Inflammatory macrophage (primary cell): Measurements from ENCODE around the gene BRPF1.

Experiments
- DNase-seq, 2 donors: peaks; one replicate each; pipeline ENCODE4 v3.0.0-alpha.2; 2020 to 2022

BRPF1 gene

DNA sequence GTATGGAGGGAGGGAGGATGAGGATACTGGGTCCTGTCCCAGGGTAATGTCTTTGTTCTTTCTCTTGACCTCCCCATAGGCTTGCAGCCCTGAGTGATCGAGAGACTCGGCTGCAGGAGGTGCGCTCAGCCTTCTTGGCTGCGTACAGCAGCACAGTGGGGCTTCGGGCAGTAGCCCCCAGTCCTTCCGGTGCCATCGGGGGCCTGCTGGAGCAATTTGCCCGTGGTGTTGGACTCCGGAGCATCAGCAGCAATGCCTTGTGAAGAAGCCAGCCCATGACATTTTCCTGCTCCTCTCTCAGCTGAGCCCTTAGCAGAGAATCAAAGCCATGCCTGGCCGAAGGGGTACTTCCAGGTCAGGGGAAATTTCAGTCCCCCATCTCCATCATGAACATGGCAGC is 29.8 kb upstream of the BRPF1 start:
- DNase-seq = no peak

DNA sequence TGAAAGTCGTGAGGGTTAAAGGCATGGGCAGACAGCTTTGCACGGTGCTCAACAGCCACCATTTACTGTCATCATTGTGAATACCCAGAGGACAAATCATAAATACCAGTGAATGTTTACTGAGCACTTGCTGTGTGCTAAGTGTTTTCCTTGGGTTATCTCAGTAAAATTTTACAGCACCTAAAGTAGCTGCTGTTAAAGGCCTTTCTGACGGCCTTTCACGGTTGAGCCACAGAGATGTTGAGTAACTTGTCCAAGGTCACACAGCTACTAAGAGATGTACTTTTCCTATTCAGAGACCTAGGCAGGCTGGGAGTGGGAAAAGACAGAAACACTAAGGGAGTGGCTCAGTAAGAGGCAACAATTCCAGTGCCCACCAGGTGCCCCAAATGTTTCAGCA is 28.3 kb upstream of the BRPF1 start:
- no peak for DNase-seq

DNA sequence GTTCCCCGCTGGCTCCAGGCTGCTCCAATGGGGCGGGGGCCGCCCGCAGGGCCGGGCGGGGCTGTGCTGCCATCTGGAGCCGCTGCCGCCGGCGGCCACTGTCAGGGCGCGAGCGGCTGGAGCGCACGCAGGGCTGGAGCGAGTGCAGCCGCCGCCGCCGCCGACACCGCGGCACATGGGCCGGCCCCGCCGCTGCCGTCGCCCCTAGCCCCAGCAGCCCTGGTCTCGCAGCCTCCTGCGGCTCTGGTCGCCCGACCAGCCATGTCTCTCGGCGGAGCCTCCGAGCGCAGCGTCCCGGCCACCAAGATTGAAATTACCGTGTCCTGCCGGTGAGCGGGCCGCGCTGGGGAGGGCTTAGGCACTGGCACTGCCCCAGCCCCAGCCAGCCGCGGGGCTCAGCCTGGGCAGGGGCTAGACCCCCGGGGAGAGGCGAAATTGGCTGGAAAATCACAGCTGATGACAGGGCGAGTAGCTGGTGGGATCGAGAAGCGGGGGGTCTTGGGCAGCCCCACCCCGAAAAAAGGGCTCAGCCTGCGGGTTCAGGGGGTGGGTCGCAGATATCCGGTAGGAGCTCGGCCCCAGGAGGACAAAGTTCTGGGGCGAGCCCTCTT is 27.7 kb upstream of the BRPF1 start, which contains the start of gene CPNE9:
TSS of gene CPNE9 (plus strand) at position 98 of the 611 bp plus-strand sequence. CDS start at position 262, 164 bp downstream.
- DNase-seq = no peak

DNA sequence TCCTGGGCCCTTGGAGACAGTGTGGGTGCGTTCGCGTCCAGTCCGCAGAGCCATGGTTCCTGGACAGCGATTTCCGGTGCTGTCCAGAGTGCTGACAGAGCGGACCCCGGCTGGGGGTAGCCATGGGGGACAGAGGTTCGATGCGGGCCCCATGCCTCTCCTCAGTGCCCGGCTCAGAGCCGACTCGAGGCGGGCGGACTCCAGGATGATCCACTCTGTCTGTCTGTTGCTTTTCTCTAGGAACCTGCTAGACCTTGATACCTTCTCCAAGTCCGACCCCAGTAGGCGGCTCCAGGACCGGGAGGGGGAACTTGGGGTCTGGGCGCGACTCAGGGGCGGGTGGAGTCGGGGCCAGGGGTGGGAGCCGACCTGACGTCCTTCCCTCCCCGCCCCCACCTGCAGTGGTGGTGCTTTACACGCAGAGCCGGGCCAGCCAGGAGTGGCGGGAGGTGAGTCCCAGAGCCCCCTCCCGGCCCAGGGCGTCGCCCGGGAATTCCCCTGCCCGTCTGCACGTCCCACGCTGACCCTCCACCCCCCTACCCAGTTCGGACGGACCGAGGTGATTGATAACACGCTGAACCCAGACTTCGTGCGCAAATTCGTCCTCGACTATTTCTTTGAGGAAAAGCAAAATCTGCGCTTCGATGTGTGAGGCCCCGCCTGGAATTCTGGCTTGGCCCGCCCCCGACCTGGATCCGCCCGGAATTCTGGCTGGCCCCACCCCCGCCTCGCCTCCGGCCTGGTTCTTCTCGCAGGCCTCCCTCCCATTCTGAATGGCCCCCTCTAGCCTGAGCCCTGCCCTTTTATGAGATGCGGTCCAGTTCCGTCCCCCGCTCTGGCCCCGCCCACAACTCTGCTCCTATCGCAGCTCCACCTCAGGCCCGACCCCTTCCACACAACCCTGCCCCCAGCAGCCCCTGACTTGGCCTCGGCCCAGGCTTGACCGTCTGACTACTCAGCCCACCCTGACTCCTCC is 26.9 kb upstream of the BRPF1 start:
- peak in 1 of 2 donors; percentile 20 for DNase-seq

DNA sequence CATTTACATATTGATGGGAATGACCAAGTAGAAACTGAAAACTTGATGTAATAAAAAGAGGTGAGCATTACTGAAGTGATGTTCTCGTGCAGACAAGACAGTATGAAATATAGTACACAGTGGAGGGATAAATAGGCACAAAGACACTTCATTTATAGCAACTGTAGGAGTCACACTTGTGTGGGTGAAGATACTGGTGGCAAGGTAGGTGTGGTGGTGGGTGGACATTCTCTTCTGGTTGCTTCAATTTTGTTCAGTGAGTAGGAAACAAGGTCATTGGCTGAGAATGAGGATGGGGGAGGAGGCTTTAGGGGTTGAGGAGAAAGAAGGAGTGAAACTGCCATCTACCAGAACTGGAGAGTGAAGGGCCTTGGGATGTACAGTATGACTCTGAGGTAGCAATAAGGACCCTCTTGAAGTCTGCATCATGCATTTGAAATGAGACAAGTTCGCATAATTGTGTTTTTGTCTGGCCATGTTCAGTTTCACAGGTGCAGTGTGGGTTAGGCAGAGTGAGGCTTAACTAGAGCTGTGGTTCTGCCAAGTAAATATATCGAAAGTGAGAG is 21.3 kb upstream of the BRPF1 start:
- no peak for DNase-seq

DNA sequence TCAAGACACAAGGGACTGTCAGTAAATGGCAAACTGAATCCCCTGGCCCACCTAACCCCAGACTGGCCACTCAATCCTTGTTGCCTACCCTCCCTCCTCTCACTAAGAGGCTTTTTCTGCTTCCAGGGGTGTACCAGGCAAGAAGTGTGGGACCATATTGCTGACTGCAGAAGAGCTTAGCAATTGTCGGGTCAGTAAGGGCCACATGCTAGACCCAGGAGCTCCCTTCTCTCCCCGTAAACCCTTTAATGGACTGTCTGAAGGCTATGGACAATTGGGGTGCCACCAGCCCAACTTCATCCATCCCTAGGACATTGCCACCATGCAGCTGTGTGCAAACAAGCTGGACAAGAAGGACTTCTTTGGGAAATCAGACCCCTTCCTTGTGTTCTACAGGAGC is 19.1 kb upstream of the BRPF1 start:
- no peak for DNase-seq

DNA sequence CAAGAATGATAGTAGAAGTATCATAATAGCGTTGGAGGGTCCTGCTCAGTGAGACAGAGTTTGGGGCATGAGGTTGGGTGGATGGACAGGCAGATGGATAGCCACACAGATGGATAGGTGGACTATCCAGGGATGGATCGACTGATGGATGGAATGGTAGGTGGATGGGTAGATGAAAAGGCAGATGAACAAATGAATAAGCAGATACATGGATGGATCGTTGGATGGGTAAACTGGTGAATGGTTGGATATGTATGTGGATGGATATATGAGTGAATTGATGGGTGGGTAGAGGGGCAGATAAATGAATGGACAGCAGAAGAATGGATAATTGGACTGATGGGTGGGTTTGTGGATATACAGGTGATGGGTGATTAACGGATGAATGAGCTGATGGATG is 18.4 kb upstream of the BRPF1 start:
- DNase-seq = no peak

DNA sequence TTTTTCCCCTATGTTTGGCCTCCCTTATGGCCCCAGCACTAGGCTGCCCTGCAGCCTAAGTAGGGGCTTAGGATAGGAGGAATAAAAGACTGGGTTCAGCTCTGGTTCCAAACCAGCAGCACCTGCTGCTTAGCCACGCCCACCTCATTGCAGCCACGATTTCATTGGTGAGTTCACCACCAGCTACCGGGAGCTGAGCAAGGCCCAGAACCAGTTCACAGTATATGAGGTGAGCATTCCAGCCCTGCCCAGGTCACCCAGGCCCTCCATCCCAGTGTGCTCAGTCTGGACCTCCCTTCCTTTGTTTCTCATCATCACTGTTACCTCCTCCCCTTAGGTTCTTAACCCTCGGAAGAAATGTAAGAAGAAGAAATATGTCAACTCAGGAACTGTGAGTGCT is 16.4 kb upstream of the BRPF1 start:
- no peak for DNase-seq

DNA sequence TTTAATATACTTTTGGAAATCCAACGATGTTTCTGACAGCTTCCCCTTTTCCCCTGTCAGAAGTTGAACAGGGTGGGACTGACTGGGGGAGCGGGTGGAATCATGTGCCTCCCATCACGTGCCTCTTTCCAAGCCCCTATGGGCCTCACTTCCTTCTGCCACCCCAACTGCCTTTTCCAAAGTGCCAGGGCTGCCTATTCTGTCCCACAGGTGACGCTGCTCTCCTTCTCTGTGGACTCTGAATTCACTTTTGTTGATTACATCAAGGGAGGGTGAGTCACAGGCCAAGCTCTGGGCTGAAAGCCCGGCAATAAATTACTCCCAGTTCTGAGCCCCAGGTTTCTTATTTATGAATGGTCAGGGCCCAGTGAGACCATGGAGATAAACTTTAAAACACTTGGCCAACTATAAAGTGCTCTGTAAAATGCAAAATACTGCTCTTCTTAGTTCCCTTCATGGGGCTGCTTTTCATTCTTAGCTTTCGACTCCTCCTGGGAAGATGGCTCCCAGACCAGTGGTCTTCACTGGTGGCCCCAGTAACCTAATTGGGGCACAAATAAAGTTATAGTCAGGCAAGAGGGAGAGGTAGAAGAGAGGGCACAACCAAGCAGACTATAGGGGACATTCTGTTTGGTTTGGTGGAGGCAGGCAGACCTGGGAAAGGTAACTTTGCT is 15.6 kb upstream of the BRPF1 start:
- DNase-seq = peak; percentile 95 to 96

DNA sequence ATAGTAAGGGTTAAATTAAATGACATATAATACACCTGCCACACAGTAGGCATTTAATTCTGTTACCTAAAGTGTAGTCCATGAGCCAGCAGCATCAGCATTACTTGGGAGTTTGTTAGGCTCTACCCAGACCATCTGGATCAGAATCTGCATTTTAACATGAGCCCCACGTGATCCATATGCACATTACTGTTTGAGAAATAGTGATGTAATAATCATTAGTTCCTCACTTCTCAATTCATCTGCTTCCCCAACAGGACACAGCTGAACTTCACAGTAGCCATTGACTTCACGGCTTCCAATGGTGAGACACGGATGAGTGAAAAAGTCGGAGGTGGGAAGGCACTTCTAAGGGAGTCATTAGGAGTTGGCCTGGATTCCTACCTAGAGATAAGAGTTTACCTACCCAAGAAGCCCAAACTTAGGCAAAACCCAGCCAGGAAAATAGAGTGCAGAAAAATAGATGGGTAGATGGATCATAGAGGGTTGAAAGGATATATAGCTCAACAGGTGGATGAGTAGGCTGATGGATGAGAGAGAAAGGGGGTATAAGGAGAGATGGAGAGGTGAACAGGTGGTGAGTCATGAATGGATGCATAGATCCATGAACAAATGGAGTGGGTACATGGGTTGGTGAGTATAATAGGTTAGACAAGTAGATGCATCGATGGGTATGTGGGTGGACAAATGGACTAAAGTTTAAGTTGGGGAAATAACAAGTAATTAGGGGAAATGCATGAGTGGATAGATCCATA is 14.6 kb upstream of the BRPF1 start:
- peak; percentile 65 to 77 for DNase-seq

DNA sequence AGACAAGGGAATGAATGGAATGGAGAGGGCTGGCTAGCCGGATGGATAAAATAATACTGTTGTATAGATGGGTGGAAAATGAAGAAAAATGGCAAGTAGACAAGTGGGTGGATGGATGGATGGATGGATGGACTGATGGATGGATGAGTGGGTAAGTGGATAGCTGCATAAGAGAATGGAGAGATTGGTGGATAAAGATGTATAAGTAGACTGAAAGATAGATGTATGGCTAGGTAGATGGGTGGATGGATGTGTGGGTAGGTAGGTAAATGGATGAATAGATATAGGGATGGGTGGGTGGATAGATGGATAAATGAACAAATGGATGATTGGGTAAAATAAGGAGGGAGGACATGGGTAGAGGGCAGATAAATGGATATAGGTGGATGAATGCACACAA is 14.0 kb upstream of the BRPF1 start:
- DNase-seq = no peak

DNA sequence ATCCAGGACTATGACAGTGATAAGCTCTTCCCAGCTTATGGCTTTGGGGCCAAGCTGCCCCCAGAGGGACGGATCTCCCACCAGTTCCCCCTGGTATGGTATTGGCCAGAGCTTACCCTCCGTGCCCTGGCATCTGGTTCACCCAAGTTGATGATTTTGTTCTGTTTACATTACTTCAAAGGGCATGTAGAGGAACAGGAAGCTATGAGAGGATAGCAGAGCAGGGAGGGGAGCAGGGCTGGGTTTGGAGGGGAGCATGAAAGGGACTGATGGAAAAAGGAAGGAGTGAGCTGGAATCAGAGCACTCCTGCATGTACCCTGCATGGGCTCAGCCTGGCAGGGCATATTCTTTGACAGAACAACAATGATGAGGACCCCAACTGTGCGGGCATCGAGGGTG is 13.4 kb upstream of the BRPF1 start:
- no peak for DNase-seq

DNA sequence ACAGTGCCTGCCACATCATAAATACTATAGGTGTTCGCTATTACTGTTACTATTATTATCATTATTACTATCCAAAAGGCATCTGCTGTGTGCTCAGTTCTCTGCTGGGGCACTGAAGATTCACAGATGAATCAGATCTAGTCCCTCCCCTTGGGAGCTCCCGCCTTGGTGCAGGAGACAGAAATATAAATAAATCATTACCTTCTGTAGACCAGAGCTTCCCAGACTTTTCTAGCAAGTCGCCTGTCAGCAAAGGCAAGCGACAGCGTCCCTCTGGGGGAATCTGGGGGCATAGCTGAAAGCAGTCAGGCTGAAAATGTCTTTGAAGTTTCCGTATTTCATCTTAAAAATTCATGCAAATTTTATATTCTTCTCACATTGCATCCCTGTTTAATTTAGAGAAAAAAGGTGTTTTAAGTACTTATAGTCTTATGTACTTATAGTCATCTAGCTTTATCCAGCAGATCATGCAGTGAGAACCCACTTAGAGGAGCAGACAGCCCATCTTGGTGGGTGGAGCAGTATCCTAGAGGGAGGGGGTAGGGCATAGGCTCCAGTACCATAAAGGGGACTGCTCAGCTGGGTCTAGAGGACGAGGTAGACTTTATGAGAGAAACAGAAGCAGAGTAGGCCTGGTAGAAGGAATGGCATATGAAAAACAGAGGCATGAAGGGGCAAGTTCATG is 10.4 kb upstream of the BRPF1 start:
- DNase-seq = no peak

DNA sequence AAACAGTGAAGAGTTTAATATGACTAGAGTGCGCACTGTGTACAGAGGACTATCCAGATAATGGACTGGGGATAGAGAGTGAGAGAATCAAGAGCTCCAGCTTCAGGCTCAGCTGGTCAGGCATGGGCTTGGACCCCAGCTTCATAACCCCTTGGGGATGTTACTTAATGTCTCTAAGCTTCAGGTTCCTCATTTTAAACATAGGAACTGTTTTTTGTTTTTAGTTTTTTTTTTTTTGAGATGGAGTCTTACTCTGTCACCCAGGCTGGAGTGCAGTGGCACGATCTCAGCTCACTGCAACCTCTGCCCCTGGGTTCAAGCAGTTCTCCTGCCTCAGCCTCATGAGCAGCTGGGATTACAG is 9.9 kb upstream of the BRPF1 start:
- peak; percentile 20 to 56 for DNase-seq

DNA sequence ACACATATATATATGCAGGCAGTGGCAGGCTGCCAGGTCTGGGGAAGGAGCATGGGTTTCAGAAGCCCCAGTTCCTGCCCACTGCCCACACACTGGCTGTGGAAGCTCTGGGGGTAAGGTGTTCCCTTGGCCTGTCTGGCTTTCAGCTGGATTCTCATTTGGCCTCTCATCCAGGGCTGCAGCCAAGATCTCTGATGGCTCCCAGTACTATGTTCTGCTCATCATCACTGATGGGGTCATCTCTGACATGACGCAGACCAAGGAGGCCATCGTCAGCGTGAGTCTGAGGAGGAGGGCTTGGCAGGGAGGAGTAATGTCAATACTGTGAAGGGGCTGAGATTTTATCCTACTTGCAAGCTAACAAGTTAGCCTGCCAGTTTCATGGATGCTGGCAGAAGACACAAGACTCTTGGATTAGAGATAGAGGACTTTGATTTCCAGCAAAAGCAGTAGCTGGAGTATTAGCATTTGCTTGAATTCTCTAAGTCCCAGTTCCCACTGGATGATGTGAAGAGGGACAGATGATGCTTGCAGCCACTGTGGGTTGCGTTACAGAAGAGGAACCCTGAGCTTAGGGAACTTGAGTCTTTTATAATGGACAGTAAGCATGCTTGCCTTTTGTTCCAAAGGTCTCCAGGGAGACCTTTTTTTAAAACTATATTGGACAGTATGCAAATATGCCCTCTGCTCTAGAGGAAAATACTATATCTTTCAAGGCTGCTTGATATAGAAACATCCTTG is 5.6 kb upstream of the BRPF1 start:
- DNase-seq = peak; percentile 53 to 61

DNA sequence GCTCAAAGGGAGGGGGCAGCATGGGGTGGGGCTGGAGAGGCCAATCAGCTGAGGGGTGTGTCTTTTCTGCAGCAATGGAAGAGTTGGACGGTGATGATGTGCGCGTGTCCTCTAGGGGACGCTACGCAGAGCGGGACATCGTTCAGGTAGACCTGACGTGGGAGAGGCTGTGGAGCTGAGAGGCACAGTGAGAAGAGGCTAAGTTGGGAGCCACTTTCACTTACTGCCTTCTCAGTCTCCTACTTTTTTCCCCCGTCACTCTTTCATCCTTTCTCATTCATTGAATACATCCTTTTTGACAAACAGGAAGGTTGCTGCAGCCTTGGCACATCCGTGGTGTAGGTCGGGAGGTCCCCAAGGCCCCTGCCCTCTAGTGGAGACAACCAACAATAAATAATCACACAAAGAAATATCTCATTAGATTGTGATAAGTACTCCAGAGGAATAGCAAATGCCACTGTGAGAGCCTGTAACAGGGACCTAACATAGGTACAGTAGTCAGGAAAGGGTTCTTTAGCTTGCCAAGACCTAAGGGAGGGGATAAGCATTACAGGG is 4.4 kb upstream of the BRPF1 start:
- DNase-seq = peak; percentile 40 to 42

DNA sequence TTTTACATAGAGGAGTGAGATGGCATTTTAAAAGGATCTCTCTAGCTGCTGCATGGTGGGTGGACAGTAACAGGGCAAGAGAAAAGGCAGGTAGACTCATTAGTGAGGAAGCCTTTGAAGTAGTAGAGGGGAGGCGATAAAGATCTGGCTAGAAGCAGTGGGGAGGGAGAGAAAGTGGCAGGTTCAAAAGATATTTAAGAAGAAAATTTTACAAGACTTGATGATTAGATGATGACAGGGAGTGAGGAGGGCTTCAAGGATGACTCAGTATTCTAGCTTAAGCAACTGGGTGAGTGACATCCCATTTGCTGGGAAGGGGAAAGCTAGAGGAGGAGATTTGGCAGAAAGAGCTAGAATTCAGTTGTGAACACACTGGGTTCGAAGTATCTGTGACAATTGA is 3.8 kb upstream of the BRPF1 start:
- no peak for DNase-seq

DNA sequence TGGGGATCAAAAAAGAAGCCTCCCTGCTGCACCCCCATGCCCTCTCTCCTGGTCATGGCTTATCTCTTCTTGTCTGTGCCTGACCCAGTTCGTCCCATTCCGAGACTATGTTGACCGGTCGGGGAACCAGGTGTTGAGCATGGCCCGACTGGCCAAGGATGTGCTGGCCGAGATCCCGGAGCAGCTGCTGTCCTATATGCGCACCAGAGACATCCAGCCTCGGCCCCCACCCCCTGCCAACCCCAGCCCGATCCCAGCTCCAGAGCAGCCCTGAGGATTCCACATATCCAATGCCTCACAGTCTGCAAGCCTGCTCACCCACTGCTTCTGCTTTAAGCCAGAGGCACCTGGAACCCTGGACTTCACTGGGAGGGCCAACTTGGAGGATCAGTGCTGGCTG is 2.1 kb upstream of the BRPF1 start:
- no peak for DNase-seq

DNA sequence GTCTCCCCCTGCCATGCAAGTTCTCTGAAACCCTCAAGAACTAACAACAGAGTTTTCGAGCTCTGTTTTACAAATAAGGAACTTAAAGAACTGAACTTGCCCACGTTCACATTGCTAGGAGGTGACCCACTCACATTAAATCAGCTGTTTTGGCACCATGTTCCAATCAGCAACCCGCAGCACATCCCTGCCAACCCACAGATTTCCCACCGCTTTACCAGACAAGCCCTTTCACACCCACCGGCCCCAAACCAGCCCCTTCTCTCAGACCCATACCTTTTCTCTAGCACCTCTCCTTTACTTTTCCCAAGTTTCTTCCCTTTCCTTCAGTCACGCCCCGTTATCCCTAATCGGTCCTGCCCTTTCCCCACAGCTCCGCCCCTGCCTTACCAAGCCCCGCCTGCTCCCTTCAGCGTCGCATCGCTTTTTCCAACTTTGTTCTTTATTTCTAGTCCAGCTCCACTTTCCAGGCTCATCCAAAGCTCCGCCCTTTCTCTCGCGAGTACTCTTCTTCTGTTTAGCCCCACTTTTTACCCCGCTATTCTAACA is 804 bp upstream of the BRPF1 start:
- peak; percentile 70 to 81 for DNase-seq

DNA sequence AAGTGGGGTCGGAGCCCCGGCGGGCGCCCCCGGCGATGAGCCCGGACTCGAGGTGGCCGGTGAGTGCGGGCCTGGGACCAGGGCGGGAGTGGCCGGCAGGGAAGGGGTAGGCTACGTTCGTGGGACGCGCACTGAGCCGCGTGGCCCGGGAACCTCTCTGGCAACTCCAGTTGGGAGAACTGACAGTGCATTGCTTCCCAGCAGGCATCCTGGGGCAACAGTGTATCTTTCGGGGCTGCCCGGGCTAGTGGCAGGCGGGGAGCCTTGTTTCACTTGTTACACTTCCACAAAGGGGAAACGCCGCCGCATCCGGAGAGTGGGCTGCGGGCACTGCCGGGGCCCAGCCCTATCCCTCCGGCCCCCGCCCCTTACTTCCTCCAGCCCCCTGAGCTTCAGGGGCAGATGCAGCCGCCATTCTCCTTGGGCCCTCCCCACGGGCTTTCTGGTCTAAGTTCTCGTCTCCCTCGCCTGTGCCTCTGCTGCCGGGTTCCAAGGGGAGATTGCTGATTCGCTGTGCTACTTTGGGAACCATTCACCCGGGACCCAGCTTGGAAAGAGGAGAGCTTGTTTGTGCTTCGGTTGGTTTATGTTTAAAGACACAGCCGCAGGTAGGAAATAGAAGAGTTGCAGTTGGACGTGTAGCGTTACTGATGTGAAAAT is 675 bp downstream of the BRPF1 start:
- peak; percentile 74 to 89 for DNase-seq
